SH-SY5Y (cell line): ENCODE measurements around the gene DYNC2I2.

Experiments used
- GATA2 ChIP-seq: IDR thresholded peaks from 2 replicates; pipeline ENCODE4 v1.6.1; 2011; ENCODE audit warnings: mild to moderate bottlenecking, low read depth, low read length
- GATA3 ChIP-seq: IDR thresholded peaks from 2 replicates; pipeline ENCODE4 v1.6.1; 2011; ENCODE audit warnings: low read depth, mild to moderate bottlenecking, low read length, moderate library complexity

DNA sequence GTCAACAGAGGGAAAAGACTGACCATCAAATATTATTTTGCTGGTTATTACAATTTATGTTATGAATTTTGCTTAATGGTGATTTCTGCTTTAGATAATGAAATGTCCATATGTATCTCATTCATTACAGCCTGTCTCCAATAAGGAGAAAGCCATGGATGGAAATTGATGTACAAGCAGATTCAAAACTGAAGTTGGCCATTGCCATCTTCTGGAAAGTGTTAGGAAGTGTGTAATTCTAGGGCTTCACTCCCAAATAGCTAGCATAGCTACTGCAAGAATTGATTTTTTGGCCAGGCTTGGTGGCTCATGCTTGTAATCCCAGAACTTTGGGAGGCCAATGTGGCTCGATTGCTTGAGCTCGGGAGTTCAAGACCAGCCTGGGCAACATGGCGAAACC, 45.8 kb downstream of the DYNC2I2 start:
- no peak for TF ChIP-seq GATA2
- no peak for TF ChIP-seq GATA3
